ENCODE results near the gene PAM.

DNA sequence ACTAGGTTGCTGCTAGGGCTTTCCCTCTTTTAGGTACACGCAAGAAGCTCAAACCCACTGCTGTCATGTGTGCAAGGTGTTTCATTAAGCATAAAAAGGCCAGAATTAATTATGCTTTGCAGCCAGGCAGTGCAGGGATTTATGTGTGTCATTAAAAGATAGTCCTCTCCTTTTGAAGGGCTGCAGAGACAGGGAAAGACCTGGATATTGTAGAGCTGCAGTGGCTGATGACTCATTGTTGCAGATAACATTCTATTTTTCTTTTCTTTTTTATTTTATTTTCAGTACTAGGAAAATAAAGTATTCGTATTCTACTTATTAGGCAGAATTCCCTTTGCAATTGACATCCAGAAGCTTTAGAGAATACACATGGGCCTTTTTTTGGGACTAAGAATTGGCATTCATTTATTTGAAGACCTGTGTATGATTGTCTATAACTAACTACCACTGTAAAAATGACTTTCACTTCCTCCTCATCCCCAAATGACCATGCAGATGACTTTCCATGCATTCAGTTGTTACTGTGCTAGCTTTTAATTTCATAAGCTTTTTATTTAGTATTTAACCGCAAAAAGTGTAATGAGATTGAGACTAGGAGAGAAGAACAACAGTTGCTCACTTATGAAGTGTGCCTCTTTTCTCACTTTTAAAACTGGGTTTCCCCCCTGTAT lies 113.0 kb downstream of the PAM start:
- TF ChIP-seq, protein P1, sequence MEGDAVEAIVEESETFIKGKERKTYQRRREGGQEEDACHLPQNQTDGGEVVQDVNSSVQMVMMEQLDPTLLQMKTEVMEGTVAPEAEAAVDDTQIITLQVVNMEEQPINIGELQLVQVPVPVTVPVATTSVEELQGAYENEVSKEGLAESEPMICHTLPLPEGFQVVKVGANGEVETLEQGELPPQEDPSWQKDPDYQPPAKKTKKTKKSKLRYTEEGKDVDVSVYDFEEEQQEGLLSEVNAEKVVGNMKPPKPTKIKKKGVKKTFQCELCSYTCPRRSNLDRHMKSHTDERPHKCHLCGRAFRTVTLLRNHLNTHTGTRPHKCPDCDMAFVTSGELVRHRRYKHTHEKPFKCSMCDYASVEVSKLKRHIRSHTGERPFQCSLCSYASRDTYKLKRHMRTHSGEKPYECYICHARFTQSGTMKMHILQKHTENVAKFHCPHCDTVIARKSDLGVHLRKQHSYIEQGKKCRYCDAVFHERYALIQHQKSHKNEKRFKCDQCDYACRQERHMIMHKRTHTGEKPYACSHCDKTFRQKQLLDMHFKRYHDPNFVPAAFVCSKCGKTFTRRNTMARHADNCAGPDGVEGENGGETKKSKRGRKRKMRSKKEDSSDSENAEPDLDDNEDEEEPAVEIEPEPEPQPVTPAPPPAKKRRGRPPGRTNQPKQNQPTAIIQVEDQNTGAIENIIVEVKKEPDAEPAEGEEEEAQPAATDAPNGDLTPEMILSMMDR (IDR thresholded peaks at IDR 0.05; ENCODE audit: poor library complexity, severe bottlenecking): no peak
- no peak for TF ChIP-seq POLR2AphosphoS5 (IDR thresholded peaks at IDR 0.05)
- TF ChIP-seq EZH2 (IDR thresholded peaks at IDR 0.05; ENCODE audit: borderline replicate concordance, insufficient read depth, low read length, poor library complexity, severe bottlenecking): no peak

Measured in neural cell (in vitro differentiated cells).